GM12875 (cell line): ENCODE results near the gene PAPPA.

Experiments
- H3K4me3 ChIP-seq: one replicate; pipeline ENCODE4 v1.5.1; 2011; ENCODE audit warnings: low read depth, low read length, control low read depth
- CTCF ChIP-seq: IDR thresholded peaks from 2 replicates; pipeline ENCODE4 v1.5.1; 2011; ENCODE audit warnings: low read depth, mild to moderate bottlenecking, control low read depth, inconsistent platforms, low read length, moderate library complexity, borderline replicate concordance; ENCODE audit not compliant: insufficient read depth

The PAPPA gene

GRCh38 chr9:116282597-116282996, 129.0 kb downstream of the PAPPA start:
- no peak for TF ChIP-seq CTCF
- no peak overlapping the region for H3K4me3 ChIP-seq

GRCh38 chr9:116284518-116284917, 130.9 kb downstream of the PAPPA start:
- TF ChIP-seq CTCF, result no peak
- H3K4me3 ChIP-seq, result no peak overlapping the region

GRCh38 chr9:116285320-116285719, 131.7 kb downstream of the PAPPA start:
- H3K4me3 ChIP-seq, result no peak overlapping the region
- TF ChIP-seq CTCF, result no peak

- no peak overlapping the region for H3K4me3 ChIP-seq
These were observed 132.7 kb downstream of the PAPPA start for GRCh38 chr9:116286297-116286696.

GRCh38 chr9:116287721-116288120, 134.1 kb downstream of the PAPPA start:
- TF ChIP-seq CTCF, result no peak
- H3K4me3 ChIP-seq, result no peak overlapping the region

More at GRCh38 chr9:116286297-116286696, 132.7 kb downstream of the PAPPA start:
- no peak for TF ChIP-seq CTCF

- no peak overlapping the region for H3K4me3 ChIP-seq
- no peak for TF ChIP-seq CTCF
These were observed 135.1 kb downstream of the PAPPA start for GRCh38 chr9:116288658-116289057.

GRCh38 chr9:116297346-116297745, 143.8 kb downstream of the PAPPA start:
- no peak for TF ChIP-seq CTCF
- H3K4me3 ChIP-seq, result no peak overlapping the region
